Measurements from ENCODE around the gene ZRANB3.
"Not testable (repeated sequence)": the region's sequence is repeated elsewhere in the genome, so short reads cannot be mapped to it uniquely, and the experiment has no call there.

The ZRANB3 gene

DNA sequence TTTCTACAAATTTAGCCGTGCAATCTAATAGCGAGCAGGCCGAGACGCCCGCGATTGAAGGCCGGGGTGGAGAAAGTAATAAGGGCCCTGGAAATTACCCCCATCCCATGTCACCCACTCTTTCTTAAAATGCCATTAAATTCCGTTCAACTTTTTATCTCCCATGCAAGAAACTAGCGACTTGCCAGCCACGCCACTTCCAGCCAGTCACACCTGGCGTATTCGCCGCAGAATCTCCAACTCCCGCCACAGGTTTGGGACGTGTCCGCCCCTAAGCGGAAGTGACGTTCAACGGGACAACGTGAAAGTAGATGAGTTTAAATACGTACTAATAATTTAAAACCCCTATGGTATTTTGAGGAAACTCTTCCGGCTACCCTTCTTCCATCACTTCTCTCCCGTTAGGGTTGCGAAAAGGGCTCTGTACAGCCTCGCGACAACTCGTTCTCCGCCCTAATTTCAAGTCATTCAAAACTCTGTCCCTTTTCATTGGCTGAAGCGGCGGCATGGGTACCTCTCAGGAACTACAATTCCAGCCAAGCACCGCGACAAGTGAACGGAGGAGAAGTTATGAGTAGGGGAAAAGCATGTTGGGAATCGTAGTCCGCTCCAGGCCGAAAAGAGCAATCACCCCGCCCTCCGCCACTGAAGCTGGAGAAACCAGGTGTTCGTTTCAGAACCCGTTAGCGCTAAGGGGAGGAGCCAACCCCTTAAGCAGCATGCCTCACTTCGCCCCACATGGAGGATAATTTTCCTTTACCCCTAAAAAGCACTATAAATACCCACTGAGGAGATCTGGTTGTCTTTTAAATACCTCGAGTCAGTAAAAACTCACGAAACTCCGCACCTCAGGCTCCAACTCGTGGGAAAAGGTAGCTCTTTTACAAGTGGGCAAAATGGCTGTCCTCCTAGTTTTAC, at the start of gene ZRANB3:
TSS of gene ZRANB3 (minus strand) at position 906 of the 918 bp plus-strand sequence.
- DNase-seq (ENCODE audit: low read depth in 2 of 2), result peak; percentile 80 to 85

DNA sequence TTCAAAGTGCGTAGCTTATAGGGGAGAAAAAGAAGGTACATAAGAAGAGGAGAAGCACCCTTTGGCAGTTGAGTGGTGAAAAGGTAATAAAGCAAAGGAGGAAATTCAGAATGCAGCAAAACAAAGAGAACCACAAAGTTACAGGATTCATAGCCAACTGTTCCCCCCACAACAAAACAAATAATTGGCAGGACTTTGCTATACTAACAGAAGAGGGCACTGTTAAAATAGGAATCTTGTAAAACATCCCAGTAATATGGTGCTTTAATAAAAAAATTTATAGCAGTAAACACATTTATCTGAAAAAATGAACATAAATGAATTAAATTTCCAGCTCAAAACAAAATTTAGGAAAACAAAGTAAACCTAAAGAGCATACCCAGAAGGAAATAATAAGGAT, 42.6 kb upstream of the ZRANB3 start:
- no peak for DNase-seq (ENCODE audit: low read depth in 2 of 2)

DNA sequence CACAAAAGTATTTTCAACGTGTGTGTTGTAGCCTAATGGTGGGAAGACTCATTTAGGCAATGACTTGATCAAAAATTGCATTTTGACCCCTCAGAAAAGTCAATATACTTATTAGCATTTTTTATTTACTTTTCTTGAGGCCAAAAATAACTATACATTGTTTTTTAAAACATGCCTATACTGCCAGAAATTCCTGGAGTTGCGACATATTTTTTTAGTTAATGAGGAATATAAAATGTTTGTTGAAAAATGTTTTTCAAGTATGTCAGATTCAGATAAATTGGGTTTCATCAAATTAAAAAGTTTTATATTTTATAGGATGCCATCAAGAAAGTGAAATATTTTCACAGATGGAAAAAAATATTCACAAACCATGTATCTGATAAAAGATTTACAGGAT, 39.9 kb upstream of the ZRANB3 start:
- DNase-seq (ENCODE audit: low read depth in 2 of 2), result no peak

DNA sequence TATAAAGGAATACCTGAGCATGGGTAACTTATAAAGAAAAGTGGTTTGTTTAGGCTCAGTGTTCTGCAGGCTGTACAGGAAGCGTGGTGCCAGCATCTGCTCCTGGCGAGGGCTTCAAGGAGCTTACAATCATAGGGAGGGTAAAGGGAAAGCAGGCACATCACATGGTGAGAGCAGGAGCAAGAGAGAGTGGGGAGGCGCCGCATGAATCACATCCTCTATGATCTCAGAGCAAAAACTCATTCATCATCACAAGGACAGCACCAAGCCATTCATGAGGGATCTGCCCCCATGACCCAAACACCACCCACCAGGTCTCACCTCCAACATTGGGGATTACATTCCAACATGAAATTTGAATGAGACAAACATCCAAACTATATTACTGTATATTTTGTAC, 32.8 kb upstream of the ZRANB3 start:
- DNase-seq (ENCODE audit: low read depth in 2 of 2), result no peak

DNA sequence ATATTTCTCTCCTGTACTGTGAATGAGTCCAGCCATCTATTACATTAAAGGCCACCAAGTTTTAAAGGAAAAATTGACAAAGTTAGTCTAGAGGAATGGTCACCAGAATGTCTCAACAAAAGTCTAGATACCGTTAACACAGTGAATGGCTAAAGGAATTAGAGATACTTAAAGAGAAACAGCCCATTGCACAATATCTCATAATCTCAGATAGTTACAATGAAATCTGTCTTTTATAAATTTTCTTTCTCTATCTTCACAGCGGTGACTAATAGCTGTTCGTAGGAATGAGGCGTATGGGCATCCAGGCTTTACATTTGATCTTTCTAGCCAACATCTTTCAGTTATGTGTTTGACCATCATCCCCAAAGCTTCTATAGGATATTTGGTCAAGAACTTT, 30.9 kb upstream of the ZRANB3 start:
- no peak for DNase-seq (ENCODE audit: low read depth in 2 of 2)

DNA sequence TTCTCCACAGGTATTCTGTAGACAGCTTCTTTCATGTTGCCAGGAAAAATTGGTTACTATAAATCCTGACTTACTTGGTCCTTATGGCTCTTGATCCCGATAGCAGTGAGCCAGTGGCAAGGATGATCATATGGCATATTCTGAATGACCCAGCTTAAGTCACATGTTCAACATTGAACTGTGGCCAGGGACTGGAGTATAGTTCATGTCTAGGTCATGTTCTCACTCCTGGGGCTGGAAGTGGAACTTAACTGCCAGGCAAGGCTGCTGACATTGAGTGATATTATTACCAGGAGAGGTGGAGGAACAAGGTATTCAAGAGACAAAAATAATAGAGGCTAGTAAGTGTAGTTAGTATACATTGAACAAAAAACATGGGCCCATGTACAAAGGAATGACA, 26.5 kb upstream of the ZRANB3 start:
- no peak for DNase-seq (ENCODE audit: low read depth in 2 of 2)

DNA sequence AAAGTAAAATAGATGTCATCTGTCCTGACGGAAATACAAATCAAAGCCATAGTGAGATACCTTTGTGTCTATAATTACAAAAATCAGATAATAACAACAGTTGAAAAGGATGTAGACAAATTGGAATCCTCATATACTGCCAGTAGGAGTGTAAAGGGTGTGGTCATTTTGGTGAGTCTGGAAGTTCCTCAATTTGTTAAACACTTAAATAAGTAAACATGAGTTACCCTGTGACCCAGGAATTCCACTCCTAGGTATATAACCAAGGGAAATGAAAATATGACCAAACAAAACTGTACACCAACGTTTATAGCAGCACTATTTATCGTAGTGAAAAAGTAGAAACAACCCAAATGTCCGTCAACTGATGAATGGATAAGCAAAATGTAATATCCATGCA, 24.3 kb upstream of the ZRANB3 start:
- DNase-seq (ENCODE audit: low read depth in 2 of 2), result no peak

DNA sequence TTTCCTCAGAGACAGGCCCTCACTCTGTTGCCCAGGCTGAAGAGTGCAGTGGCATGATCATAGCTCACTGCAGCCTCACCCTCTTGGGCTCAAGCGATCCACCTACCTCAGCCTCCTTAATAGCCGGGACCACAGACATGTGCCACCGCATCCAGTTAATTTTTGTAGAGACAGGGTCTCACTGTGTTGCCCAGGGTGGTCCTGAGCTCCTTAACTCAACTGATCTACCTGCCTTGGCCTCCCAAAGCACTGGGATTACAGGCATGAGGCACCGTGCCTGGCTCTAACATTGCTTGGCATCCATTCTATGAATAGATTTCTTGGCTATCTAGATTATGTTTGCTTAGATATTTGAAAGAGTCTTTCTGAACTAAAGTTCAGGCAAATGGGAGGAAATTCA, 21.9 kb upstream of the ZRANB3 start:
- DNase-seq (ENCODE audit: low read depth in 2 of 2), result no peak

DNA sequence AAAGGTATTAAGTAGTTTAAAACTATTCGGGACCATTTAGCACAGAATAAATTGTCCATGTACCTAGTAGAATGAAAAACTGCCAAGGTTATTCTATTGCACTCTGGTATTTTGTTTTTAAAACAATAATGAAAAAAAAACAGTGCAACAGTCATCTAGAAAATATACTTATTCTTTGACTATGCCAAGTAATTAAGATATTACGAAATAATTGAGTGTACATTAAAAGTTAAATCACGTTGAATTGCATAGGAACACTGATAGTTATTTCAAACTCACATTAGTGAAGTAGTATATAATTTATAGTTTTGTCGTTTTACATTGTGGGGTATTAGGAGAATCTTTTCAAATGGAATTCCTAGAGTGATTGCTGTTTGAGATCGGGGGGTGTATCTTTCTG, 20.3 kb upstream of the ZRANB3 start:
- DNase-seq (ENCODE audit: low read depth in 2 of 2), result no peak

DNA sequence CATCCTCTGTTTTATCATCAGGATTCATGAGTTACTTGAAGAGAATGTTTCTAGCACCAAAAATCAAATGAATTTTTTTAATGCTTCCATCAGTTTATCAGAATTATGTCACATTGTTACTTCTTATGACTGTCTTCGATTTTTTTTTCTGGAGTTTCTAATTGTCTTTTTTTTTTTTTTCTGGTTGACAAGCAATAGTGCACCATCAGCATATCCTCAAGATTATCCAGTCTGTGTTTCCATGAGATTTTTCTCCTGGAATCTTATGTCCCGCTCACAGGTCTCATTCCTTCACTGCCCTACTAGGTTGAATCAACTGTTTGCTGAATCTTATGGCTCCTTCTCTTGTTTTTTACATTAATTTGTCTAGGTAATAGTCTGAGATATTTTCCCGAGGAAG, 16.3 kb upstream of the ZRANB3 start:
- DNase-seq (ENCODE audit: low read depth in 2 of 2), result no peak

DNA sequence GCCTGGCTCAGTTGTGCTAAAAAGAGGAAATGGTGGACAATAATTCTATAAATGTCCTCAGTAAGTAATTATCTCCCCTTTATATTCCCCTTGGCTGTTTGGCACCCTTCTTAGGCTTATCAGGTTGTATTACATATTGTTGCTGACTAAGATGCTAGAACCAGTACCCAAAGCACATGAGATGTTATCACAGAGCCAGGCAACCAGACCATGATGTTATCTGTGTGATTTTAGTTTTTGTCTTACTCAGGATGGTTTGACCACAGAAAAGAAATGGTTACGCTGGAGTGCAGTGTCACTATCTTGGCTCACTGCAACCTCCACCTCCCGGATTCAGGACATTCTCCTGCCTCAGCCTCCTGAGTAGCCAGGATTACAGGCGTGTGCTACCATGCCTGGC, 15.4 kb upstream of the ZRANB3 start:
- DNase-seq (ENCODE audit: low read depth in 2 of 2), result no peak

DNA sequence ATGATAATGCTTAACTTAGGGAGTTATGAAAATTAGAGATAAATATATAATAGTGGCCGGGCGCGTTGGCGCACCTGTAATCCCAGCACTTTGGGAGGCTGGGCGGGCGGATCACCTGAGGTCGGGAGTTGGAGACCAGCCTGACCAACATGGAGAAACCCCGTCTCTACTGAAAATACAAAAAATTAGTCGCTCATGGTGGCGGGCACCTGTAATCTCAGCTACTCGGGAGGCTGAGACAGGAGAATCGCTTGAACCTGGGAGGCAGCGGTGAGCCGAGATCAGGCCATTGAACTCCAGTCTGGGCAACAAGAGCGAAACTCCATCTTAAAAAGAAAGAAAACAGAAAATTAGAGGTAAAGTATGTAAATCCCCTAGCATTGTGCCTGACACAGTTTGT, 2.5 kb upstream of the ZRANB3 start:
- not testable (repeated sequence) for DNase-seq (ENCODE audit: low read depth in 2 of 2)

DNA sequence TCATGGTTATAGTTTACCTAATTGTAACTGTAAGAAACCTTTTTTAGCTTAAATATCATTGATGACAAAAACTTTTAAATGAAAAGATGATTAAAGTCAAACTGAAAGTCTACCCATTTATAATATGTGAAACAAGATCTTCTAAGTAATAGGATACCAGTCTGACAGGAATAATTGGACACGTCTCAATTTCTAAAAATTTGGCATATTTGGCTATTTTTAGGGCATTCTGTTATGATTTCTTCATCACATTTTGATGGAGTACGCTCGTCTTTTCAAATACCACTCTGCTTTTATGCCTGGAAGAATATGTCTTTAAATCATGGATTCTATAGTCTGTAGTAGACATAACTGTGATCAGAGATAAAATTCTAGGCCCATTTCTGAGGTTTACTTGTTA, 1.6 kb upstream of the ZRANB3 start:
- DNase-seq (ENCODE audit: low read depth in 2 of 2), result no peak

DNA sequence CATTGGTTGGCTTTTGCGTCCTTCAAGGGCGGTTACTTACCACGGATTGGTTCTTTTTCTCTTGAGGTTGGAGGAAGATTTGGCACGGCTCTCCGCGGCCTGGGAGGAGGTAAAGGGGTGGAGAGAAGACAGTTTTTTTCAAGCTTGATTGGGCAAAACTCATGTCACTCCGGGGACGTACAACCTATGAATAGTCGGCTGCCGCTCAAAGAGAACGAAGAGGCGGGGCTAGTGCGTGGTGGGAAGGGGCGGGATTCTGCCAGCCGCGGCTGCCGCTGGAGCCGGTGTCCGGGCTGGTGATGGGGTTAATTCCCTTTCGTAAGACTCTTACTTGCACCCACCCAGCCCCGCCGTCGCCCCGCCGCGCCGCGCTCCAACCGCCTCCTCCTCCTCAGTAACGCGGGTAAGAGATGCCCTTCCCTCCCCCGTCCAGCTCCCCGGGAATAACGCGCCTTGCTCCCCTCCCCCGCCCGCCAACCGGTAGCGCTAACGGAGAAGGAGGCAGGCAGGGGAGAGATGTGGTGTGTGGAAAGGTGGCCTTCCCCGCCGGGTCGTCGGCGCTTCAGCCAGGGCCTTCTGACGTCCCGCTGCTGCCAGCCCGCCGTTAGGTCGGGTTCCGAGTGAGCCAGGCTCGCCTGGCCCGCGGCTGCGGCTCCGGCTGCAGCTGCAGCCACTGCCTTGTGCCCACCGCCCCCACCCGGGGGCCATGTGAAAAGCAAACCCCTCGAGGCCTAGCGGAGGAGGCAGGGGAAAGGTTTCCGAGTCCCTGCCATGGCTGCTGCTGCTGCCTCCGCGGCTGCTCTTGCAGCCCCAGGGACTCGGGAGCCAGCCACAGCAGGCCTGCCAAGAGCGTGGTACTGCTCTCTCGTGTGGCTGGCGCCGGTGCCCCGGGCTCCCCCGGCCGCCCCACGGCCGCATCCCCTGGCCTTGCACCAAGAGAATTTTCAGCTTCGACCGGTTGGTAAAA, 496 bp upstream of the ZRANB3 start, which contains the start of gene R3HDM1:
TSS of gene R3HDM1 (plus strand) at position 254 of the 967 bp plus-strand sequence. CDS start 73,362 bp downstream, outside the sequence.
- DNase-seq (ENCODE audit: low read depth in 2 of 2), result peak; percentile 82 to 89

DNA sequence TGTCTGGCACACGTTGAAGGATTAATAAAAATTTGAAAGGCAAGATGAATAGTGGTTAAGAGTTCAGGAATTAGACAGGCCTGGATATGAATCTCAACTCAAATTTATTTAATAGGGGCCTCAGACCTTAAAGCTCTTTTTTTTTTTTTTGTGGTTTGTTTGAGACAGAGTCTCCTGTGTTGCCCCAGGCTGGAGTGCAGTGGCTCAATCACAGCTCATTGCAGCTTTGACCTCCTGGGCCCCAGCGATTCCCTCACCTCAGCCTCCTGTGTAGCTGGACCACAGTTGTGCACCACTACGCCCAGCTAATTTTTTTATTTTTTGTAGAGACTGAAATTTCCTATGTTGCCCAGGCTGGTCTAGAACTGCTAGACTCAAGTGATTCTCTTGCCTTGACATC, 3.0 kb downstream of the ZRANB3 start:
- no peak for DNase-seq (ENCODE audit: low read depth in 2 of 2)

DNA sequence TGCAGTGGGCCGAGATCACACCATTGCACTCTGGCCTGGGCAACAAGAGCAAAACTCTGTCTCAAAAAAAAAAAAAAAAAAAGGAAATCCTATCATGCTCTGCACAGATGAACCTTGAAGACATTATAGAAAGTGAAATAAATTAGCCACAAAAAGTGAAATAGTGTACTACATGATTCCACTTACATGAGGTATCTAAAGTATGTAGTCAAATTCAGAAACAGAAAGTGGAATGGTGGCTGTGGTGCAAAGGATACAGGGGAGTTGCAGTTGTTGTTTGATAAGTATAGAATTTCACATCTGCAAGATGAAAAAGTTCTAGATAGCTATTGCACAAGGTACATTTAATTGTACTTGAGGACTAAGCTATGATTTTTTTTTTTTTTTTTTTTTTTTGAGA, 5.2 kb downstream of the ZRANB3 start:
- no peak for DNase-seq (ENCODE audit: low read depth in 2 of 2)

DNA sequence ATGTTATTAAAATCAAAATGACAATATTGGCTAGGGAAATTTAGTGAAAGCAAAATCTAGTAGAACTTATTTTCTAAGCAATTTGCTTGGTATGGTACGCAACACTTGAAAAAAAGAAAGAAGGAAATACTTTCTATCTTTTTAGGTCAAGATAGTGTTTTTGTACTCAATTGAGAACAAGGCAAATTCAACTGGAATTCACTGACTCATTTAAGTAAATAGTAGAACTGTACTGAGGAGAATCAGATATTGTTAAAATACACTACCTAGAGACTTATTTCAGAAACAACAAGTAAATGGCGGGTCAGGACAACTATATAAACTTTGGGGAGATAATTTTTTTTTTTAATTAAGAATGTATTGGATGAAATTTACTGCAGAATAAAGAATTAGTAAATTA, 18.9 kb downstream of the ZRANB3 start:
- DNase-seq (ENCODE audit: low read depth in 2 of 2), result no peak

DNA sequence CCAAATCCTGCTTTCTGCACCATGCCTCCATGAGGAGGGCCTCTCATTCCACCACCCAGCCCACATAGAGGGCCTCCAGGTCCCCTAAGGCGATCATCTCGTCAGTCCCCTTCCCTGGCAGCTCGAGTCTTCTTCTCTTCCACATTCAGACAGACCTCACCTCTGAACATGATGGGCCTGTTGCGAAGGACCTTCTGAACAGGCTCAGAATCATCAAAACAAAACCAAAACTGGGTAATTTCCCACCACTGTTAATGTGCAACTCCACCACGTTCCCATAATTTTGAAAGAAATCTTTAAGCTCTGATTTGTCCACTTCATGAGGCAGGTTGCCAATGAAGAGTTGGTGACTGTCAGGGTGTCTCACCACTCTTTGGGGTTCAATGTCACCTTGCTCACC, 20.4 kb downstream of the ZRANB3 start:
- DNase-seq (ENCODE audit: low read depth in 2 of 2), result no peak

DNA sequence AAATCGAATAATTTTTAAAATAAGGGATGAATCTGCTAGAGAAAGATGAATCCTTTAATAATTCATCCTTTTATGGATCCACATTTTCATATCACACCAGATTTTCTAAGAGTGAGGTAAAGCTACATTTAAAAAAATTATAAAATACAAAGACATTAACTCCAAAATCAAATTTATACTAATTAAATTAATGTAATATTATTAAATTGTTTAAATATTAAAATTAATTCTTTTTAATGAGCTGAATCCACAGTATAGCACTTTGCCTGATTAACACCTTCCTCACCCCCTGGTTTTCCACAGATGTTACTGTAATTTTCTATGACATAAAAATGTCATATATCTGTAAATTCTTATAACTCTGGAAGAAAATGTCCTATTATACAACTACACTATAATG, 26.2 kb downstream of the ZRANB3 start:
- DNase-seq (ENCODE audit: low read depth in 2 of 2), result no peak

DNA sequence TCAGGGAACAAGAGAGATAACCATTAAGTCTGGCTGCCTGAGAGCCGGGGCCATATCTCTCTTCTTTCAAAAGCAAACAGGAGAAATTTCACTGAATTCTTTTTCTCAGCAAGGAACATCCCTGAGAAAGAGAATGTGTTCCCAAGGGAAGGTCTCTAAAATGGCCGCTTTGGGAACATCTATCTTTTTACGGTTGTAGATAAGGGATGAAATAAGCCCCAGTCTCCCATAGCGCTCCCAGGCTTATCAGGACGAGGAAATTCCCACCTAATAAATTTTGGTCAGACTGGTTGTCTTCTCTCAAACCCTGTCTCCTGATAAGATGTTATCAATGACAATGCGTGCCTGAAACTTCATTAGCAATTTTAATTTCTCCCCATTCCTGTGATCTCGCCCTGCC, 32.4 kb downstream of the ZRANB3 start:
- DNase-seq (ENCODE audit: low read depth in 2 of 2), result not testable (repeated sequence)

DNA sequence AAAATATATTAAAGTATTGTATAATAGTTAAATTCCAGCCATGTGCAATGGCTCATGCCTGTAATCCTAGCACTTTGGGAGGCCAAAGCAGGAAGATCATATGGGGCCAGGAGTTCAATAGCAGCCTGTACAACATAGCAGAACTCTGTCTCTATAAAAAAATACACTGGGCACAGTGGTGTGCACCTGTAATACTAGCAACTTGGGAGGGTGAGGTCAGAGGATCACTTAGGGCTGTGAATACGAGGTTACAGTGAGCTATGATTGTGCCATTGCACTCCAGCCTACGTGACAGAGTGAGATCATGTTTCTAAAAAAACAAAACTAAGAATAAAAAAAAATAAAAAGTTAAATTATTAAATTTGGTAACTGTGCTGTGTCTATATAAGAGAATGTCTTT, 36.1 kb downstream of the ZRANB3 start:
- no peak for DNase-seq (ENCODE audit: low read depth in 2 of 2)

DNA sequence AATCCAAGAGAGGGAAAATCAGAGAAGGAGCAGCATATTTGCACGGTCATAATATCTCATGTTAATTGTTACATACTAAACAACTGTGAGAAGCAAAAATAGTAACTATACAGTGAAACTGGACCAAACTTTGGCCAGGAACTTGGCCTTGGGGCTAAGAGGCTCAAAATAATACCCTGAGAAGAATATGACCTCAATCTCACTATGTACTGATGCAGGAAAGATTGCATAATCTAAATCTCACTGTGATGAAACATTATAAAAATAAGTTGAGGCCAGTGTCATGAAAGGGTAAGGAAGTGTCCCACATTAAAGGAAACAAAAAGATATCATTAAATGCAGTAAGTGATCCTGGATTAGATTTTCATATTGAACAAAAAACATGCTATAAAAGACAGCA, 36.5 kb downstream of the ZRANB3 start:
- no peak for DNase-seq (ENCODE audit: low read depth in 2 of 2)

DNA sequence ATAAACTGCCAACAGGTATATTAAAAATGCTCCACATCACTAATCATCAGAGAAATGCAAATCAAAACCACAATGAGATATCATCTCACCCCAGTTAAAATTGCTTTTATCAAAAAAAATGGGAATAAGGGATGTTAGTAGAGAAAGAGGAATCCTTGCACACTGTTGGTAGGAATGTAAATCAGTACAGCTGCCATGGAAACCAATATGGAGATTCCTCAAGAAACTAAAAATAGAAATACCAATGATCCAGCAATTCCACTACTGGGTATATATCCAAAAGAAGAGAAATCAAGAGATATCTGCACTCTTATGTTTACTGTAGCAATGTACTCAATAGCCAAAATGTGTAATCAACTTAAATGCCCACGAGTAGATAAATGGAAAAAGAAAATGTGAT, 40.6 kb downstream of the ZRANB3 start:
- no peak for DNase-seq (ENCODE audit: low read depth in 2 of 2)
